A549 (cell line): ENCODE data around the gene ACTN2. TPM values are rescaled to one million over a fixed set of nuclear protein-coding genes. Genes with fewer than 3 reads are reported as not detected.

Experiments
- ATAC-seq, 2 experiments: fragments of 200-7000 bp in 1 of 2; fragments of >200 bp in 1 of 2; cut with Nextera tagmentation in 1 of 2; cut with Tn5 transposase in 1 of 2; 3 replicates each; pipeline versions ENCODE4 v1.8.0 to v1.9.1; 2018 to 2020; ENCODE audit warnings: mild to moderate bottlenecking in 1 of 2, moderate library complexity in 1 of 2
- CTCF ChIA-PET: fragments of 300-600 bp; sonication (Branson Sonifier 250); formaldehyde crosslinking; extraction: SDS; loops from one replicate; lab custom pipeline; 2021; ENCODE audit warnings: antibody characterized with exemption, inconsistent platforms; lab: Yijun Ruan, JAX
- POLR2A ChIA-PET: fragments of 350-600 bp; formaldehyde crosslinking; extraction: SDS; loops from one replicate; lab custom pipeline; 2021; ENCODE audit warnings: antibody characterized with exemption, inconsistent platforms; lab: Yijun Ruan, JAX
- DNase-seq, 2 experiments: peaks; one replicate each; pipeline versions ENCODE4 v3.0.0 to v3.0.0-alpha.2; 2011 to 2016; ENCODE audit warnings: low read depth in 1 of 2, low spot score in 1 of 2
- FAIRE-seq: peaks from 2 replicates; lab custom pipeline; 2011; peaks lifted over from hg19 to GRCh38; lab: Jason Lieb, UNC
- H3K27ac ChIP-seq, 2 experiments: fragments of >200 bp; sonication (Bioruptor Twin); formaldehyde crosslinking; 3 replicates each; pipeline ENCODE4 v1.5.1; 2016 to 2017
- H3K4me1 ChIP-seq: fragments of >200 bp; sonication (Bioruptor Twin); formaldehyde crosslinking; 3 replicates; pipeline ENCODE4 v1.6.1; 2016
- H3K4me2 ChIP-seq: fragments of >200 bp; sonication (Bioruptor Twin); formaldehyde crosslinking; 3 replicates; pipeline ENCODE4 v1.6.1; 2016
- H3K4me3 ChIP-seq: fragments of >200 bp; sonication (Bioruptor Twin); formaldehyde crosslinking; 3 replicates; pipeline ENCODE4 v1.5.1; 2016
- H3K9me3 ChIP-seq: fragments of >200 bp; sonication (Bioruptor Twin); formaldehyde crosslinking; 3 replicates; pipeline ENCODE4 v1.6.1; 2016
- CBX2 ChIP-seq: fragments of 200-600 bp; sonication (generic); IDR thresholded peaks from 2 replicates; pipeline ENCODE4 v1.6.1; 2016; ENCODE audit warnings: low read depth, mild to moderate bottlenecking, borderline replicate concordance
- CBX8 ChIP-seq: fragments of 200-600 bp; sonication (generic); IDR thresholded peaks from 2 replicates; pipeline ENCODE4 v1.6.1; 2016
- EHMT2 ChIP-seq: fragments of 200-600 bp; sonication (generic); IDR thresholded peaks from 2 replicates; pipeline ENCODE4 v1.6.1; 2016; ENCODE audit warnings: antibody characterized with exemption, low read depth, mild to moderate bottlenecking, moderate library complexity
- FOSB ChIP-seq: fragments of 250-450 bp; sonication (Bioruptor Pico); IDR thresholded peaks from 2 replicates; pipeline ENCODE4 v1.5.0; 2020; ENCODE audit warnings: mild to moderate bottlenecking, moderate library complexity
- FOSL2 ChIP-seq, 2 experiments: fragments of 450-650 bp in 1 of 2; fragments of >200 bp in 1 of 2; sonication (Bioruptor Twin) in 1 of 2; formaldehyde crosslinking; IDR thresholded peaks; 2 replicates each; pipeline versions ENCODE4 v1.5.0 to v1.6.1; 2016 to 2020; ENCODE audit warnings: mild to moderate bottlenecking in 1 of 2, moderate library complexity in 1 of 2
- HDAC2 ChIP-seq: fragments of 200-600 bp; sonication (generic); IDR thresholded peaks from 2 replicates; pipeline ENCODE4 v1.6.1; 2016
- HEYL ChIP-seq: fragments of 250-450 bp; sonication (Bioruptor Pico); IDR thresholded peaks from 2 replicates; pipeline ENCODE4 v1.8.0; 2021; ENCODE audit warnings: mild to moderate bottlenecking, moderate library complexity
- HOXB13 ChIP-seq: fragments of 250-450 bp; sonication (Bioruptor Pico); IDR thresholded peaks from 2 replicates; pipeline ENCODE4 v1.5.0; 2020; ENCODE audit warnings: low read depth, mild to moderate bottlenecking, moderate library complexity
- HOXB5 ChIP-seq: fragments of 250-450 bp; sonication (Bioruptor Pico); IDR thresholded peaks from 2 replicates; pipeline ENCODE4 v1.5.0; 2020; ENCODE audit warnings: mild to moderate bottlenecking, moderate library complexity
- KDM5A ChIP-seq: fragments of 200-600 bp; sonication (generic); IDR thresholded peaks from 2 replicates; pipeline ENCODE4 v1.6.1; 2016; ENCODE audit warnings: antibody characterized with exemption, mild to moderate bottlenecking
- MAX ChIP-seq: IDR thresholded peaks from 2 replicates; pipeline ENCODE4 v1.6.1; 2012
- NR3C1 ChIP-seq: fragments of >200 bp; sonication (Bioruptor Twin); formaldehyde crosslinking; IDR thresholded peaks from 3 replicates; pipeline ENCODE4 v1.6.1; 2017
- PHF8 ChIP-seq: fragments of 200-600 bp; sonication (generic); IDR thresholded peaks from 2 replicates; pipeline ENCODE4 v1.6.1; 2016; ENCODE audit warnings: low read depth, mild to moderate bottlenecking, antibody characterized with exemption, moderate library complexity, borderline replicate concordance
- RAD21 ChIP-seq, 2 experiments: fragments of >200 bp in 1 of 2; sonication (Bioruptor Twin) in 1 of 2; formaldehyde crosslinking in 1 of 2; IDR thresholded peaks in 1 of 2; conservative IDR thresholded peaks in 1 of 2; 2 replicates in 1 of 2; 3 replicates in 1 of 2; pipeline ENCODE4 v1.6.1; 2012 to 2018; ENCODE audit warnings: inconsistent platforms in 1 of 2
- RARB ChIP-seq: fragments of 250-450 bp; sonication (Bioruptor Pico); IDR thresholded peaks from 2 replicates; pipeline ENCODE4 v1.8.0; 2021; ENCODE audit warnings: mild to moderate bottlenecking, moderate library complexity
- RCOR1 ChIP-seq: fragments of 150-350 bp; IDR thresholded peaks from 2 replicates; pipeline ENCODE4 v1.6.1; 2014; ENCODE audit warnings: antibody characterized with exemption, low read length, low read depth
- REST ChIP-seq: fragments of 200-600 bp; sonication (generic); IDR thresholded peaks from 2 replicates; pipeline ENCODE4 v1.6.1; 2016; ENCODE audit warnings: antibody characterized with exemption, mild to moderate bottlenecking, moderate library complexity
- RFX5 ChIP-seq: fragments of 450-650 bp; IDR thresholded peaks from 2 replicates; pipeline ENCODE4 v1.7.1; 2014; ENCODE audit warnings: antibody characterized with exemption, mild to moderate bottlenecking, moderate library complexity
- RNF2 ChIP-seq: fragments of 200-600 bp; sonication (generic); IDR thresholded peaks from 2 replicates; pipeline ENCODE4 v1.6.1; 2016; ENCODE audit warnings: low read depth, mild to moderate bottlenecking, antibody characterized with exemption, moderate library complexity, borderline replicate concordance
- SMC3 ChIP-seq: fragments of >200 bp; sonication (Bioruptor Twin); formaldehyde crosslinking; IDR thresholded peaks from 3 replicates; pipeline ENCODE4 v1.6.1; 2018; ENCODE audit warnings: inconsistent platforms
- TP53 ChIP-seq: fragments of 250-450 bp; sonication (Bioruptor Pico); IDR thresholded peaks from 2 replicates; pipeline ENCODE4 v1.5.0; 2021; ENCODE audit warnings: mild to moderate bottlenecking, moderate library complexity
- USF2 ChIP-seq: fragments of 450-650 bp; IDR thresholded peaks from 2 replicates; pipeline ENCODE4 v1.6.1; 2014; ENCODE audit warnings: antibody characterized with exemption
- ZNF302 ChIP-seq: fragments of 250-450 bp; sonication (Bioruptor Pico); IDR thresholded peaks from 2 replicates; pipeline ENCODE4 v1.9.0; 2021; ENCODE audit warnings: inconsistent platforms, mild to moderate bottlenecking, moderate library complexity
- ZSCAN20 ChIP-seq: fragments of 250-450 bp; sonication (Bioruptor Pico); IDR thresholded peaks from 2 replicates; pipeline ENCODE4 v1.8.0; 2022; ENCODE audit warnings: mild to moderate bottlenecking, moderate library complexity
- WGBS: methylation state at CpG from one replicate; pipeline ENCODE4 v1.1.6; 2017; ENCODE audit errors: missing lambda C conversion rate; 5-methylcytosine and 5-hydroxymethylcytosine counted together
- polyA plus RNA-seq, 4 experiments: library from polyadenylated mRNA; depleted of rRNA in 3 of 4; stranded (reverse); fragments of >200 nt; fragmentation: RNase III in 1 of 4; extraction: RNeasy Plus Mini Kit Qiagen cat#74134 plus additional on column Dnase treatment in 1 of 4; gene quantifications; 2 replicates in 3 of 4; 3 replicates in 1 of 4; pipeline ENCODE4 v1.2.3, GENCODE V29; 2011 to 2017

Gene ACTN2
- polyA plus RNA-seq, 2 of the 4 experiments (the other 2 are of a cell fraction), result not detected

- no peak for TF ChIP-seq RARB (CRISPR knock-in tag)
- TF ChIP-seq, all 56 proteins: peak for 0
These were observed 113.8 kb downstream of the ACTN2 start (continued) for GRCh38 chr1:236800002-236800620.

GRCh38 chr1:236800623-236801022 is 114.3 kb downstream of the ACTN2 start:
- TF ChIP-seq RAD21 (conservative IDR thresholded peaks at IDR 0.05 in 1 of 2, IDR thresholded peaks at IDR 0.05 in 1 of 2) (no peak), NR3C1 (no peak), RARB (CRISPR knock-in tag) (no peak), HOXB5 (CRISPR knock-in tag) (no peak), RNF2 (no peak), SMC3 (no peak), HDAC2 (no peak), MAX (no peak), HOXB13 (CRISPR knock-in tag) (no peak)
- H3K9me3 ChIP-seq, result no peaks in the 10 kb centered on the region
- ATAC-seq (no peak), DNase-seq (no peak), FAIRE-seq (no peak)
- no peak overlapping the region for H3K4me2 ChIP-seq
- H3K4me1 ChIP-seq, result peaks cover 9% of the 10 kb centered on the region; the same call in 1 of the 3 replicates
- H3K27ac ChIP-seq, result no peak overlapping the region
- ChIA-PET POLR2A (no interaction called here), CTCF (interaction anchor here (1.0 to 1.3 kb wide), 3 partner anchors 10 to 762 kb away, joined by 3 to 4 read pairs (median 3); no protein-coding TSS in a partner anchor)
- no peak overlapping the region for H3K4me3 ChIP-seq

GRCh38 chr1:236802264-236802663 is 116.0 kb downstream of the ACTN2 start:
- CTCF ChIA-PET, result no interaction called here
- POLR2A ChIA-PET, result no interaction called here

More at GRCh38 chr1:236802264-236802663, 116.0 kb downstream of the ACTN2 start:
- FAIRE-seq (no peak), ATAC-seq (no peak), DNase-seq (no peak)
- Histone ChIP-seq H3K4me1 (no peaks in the 10 kb centered on the region; the same call in 2 of the 3 replicates), H3K27ac (no peak overlapping the region), H3K9me3 (no peaks in the 10 kb centered on the region), H3K4me3 (no peak overlapping the region), H3K4me2 (no peak overlapping the region)
- 87% methylated on average over 3 of the region's 3 CpGs for WGBS
- no peak for TF ChIP-seq CBX2
- TF ChIP-seq ZNF302 (CRISPR knock-in tag), result no peak
- no peak for TF ChIP-seq RNF2
- TF ChIP-seq EHMT2, result no peak
- no peak for TF ChIP-seq HDAC2
- TF ChIP-seq KDM5A, result no peak
- no peak for TF ChIP-seq ZSCAN20 (CRISPR knock-in tag)
- TF ChIP-seq RFX5, result no peak
- no peak for TF ChIP-seq RCOR1
- TF ChIP-seq TP53 (CRISPR knock-in tag), result no peak
- TF ChIP-seq HEYL (CRISPR knock-in tag), result no peak
- TF ChIP-seq FOSL2 (IDR thresholded peaks at IDR 0.05), result no peak
- TF ChIP-seq FOSL2 (CRISPR knock-in tag; IDR thresholded peaks at IDR 0.05), result no peak
- no peak for TF ChIP-seq PHF8
- TF ChIP-seq CBX8, result no peak
- no peak for TF ChIP-seq FOSB
- no peak for TF ChIP-seq USF2
- TF ChIP-seq HOXB13 (CRISPR knock-in tag), result no peak
- TF ChIP-seq REST, result no peak
- TF ChIP-seq HOXB5 (CRISPR knock-in tag), result no peak
